ENCODE measurements around the gene FICD. TPM values are rescaled to one million over a fixed set of nuclear protein-coding genes. Genes with fewer than 3 reads are reported as not detected.

The FICD gene
- total and polyA plus RNA-seq, 2 donors = 2.1 to 3.7 TPM

GRCh38 chr12:108560752-108561719 lies 46.0 kb downstream of the FICD start, which contains the start of gene SART3:
TSS of gene SART3 (minus strand) at chr12:108561173. CDS start at chr12:108561154, 19 bp downstream.
- peaks cover 26 to 44% of the 10 kb centered on the region in 2 donors for H3K4me1 ChIP-seq (ENCODE audit: control insufficient read depth in 2 of 2, insufficient read depth in 2 of 2, low read length in 2 of 2)

GRCh38 chr12:108561852-108562347 lies 46.8 kb downstream of the FICD start:
- peak overlapping the region; percentile 57 to 82 for H3K27ac ChIP-seq (ENCODE audit: low read depth in 1 of 2, low read length in 1 of 2)
- no peaks in the 10 kb centered on the region for H3K27me3 ChIP-seq (ENCODE audit: control insufficient read depth in 2 of 2, insufficient read depth in 1 of 2, low read length in 1 of 2)
- H3K9me3 ChIP-seq (ENCODE audit: control insufficient read depth in 2 of 2, insufficient read depth in 1 of 2, low read length in 1 of 2) = no peaks in the 10 kb centered on the region
- peaks cover 35 to 52% of the 10 kb centered on the region in 2 donors for H3K4me1 ChIP-seq (ENCODE audit: control insufficient read depth in 2 of 2, insufficient read depth in 2 of 2, low read length in 2 of 2)
- no peak for DNase-seq (ENCODE audit: low read depth in 6 of 9, low spot score in 9 of 9)
- peaks cover 29 to 44% of the 10 kb centered on the region in 2 donors for H3K36me3 ChIP-seq (ENCODE audit: control insufficient read depth in 2 of 2, insufficient read depth in 2 of 2, low read length in 1 of 2)
- H3K4me3 ChIP-seq (ENCODE audit: low read length in 2 of 2) = peak overlapping the region; percentile 57 to 84
- WGBS = under 1% methylated on average over 20 of the region's 20 CpGs

More at GRCh38 chr12:108560752-108561719, 46.0 kb downstream of the FICD start, which contains the start of gene SART3:
- peaks cover 26 to 42% of the 10 kb centered on the region in 2 donors for H3K36me3 ChIP-seq (ENCODE audit: control insufficient read depth in 2 of 2, insufficient read depth in 2 of 2, low read length in 1 of 2)
- H3K27ac ChIP-seq (ENCODE audit: low read depth in 1 of 2, low read length in 1 of 2) = peak within 1 kb of the TSS; percentile 57 to 82
- DNase-seq (ENCODE audit: low read depth in 6 of 9, low spot score in 9 of 9) = peak; percentile 78 to 96 (median 88)
- WGBS = under 1% methylated on average over 57 of the region's 57 CpGs
- H3K27me3 ChIP-seq (ENCODE audit: control insufficient read depth in 2 of 2, insufficient read depth in 1 of 2, low read length in 1 of 2) = no peaks in the 10 kb centered on the region
- peak within 1 kb of the TSS; percentile 57 to 84 for H3K4me3 ChIP-seq (ENCODE audit: low read length in 2 of 2)
- H3K9me3 ChIP-seq (ENCODE audit: control insufficient read depth in 2 of 2, insufficient read depth in 1 of 2, low read length in 1 of 2) = no peaks in the 10 kb centered on the region

GRCh38 chr12:108562348-108563135 lies 47.5 kb downstream of the FICD start, which contains the start of gene ISCU:
TSS of gene ISCU (plus strand) at chr12:108562596. CDS start at chr12:108562623, 27 bp downstream.
- Histone ChIP-seq H3K9me3 (ENCODE audit: control insufficient read depth in 2 of 2, insufficient read depth in 1 of 2, low read length in 1 of 2) (no peaks in the 10 kb centered on the region), H3K4me1 (ENCODE audit: control insufficient read depth in 2 of 2, insufficient read depth in 2 of 2, low read length in 2 of 2) (peaks cover 39 to 59% of the 10 kb centered on the region in 2 donors), H3K4me3 (ENCODE audit: low read length in 2 of 2) (peak within 1 kb of the TSS; percentile 57 to 84), H3K27me3 (ENCODE audit: control insufficient read depth in 2 of 2, insufficient read depth in 1 of 2, low read length in 1 of 2) (no peaks in the 10 kb centered on the region), H3K27ac (ENCODE audit: low read depth in 1 of 2, low read length in 1 of 2) (peak within 1 kb of the TSS; percentile 92), H3K36me3 (ENCODE audit: control insufficient read depth in 2 of 2, insufficient read depth in 2 of 2, low read length in 1 of 2) (peaks cover 34 to 46% of the 10 kb centered on the region in 2 donors)
- DNase-seq (ENCODE audit: low read depth in 6 of 9, low spot score in 9 of 9) = peak; percentile 85 to 100 (median 98)
- under 1% methylated on average over 72 of the region's 72 CpGs for WGBS

GRCh38 chr12:108563136-108563803 lies 48.2 kb downstream of the FICD start:
- peaks cover 30 to 46% of the 10 kb centered on the region in 2 donors for H3K36me3 ChIP-seq (ENCODE audit: control insufficient read depth in 2 of 2, insufficient read depth in 2 of 2, low read length in 1 of 2)
- peak overlapping the region; percentile 92 for H3K27ac ChIP-seq (ENCODE audit: low read depth in 1 of 2, low read length in 1 of 2)
- H3K27me3 ChIP-seq (ENCODE audit: control insufficient read depth in 2 of 2, insufficient read depth in 1 of 2, low read length in 1 of 2) = no peaks in the 10 kb centered on the region
- H3K4me3 ChIP-seq (ENCODE audit: low read length in 2 of 2) = peak overlapping the region; percentile 57 to 83
- H3K4me1 ChIP-seq (ENCODE audit: control insufficient read depth in 2 of 2, insufficient read depth in 2 of 2, low read length in 2 of 2) = peaks cover 44 to 64% of the 10 kb centered on the region in 2 donors
- DNase-seq (ENCODE audit: low read depth in 6 of 9, low spot score in 9 of 9) = peak; percentile 74 to 97 (median 91)
- WGBS = 1% methylated on average over 14 of the region's 14 CpGs
- no peaks in the 10 kb centered on the region for H3K9me3 ChIP-seq (ENCODE audit: control insufficient read depth in 2 of 2, insufficient read depth in 1 of 2, low read length in 1 of 2)

- Histone ChIP-seq H3K9me3 (ENCODE audit: control insufficient read depth in 2 of 2, insufficient read depth in 1 of 2, low read length in 1 of 2) (no peaks in the 10 kb centered on the region), H3K36me3 (ENCODE audit: control insufficient read depth in 2 of 2, insufficient read depth in 2 of 2, low read length in 1 of 2) (peaks cover 28 to 48% of the 10 kb centered on the region in 2 donors), H3K27ac (ENCODE audit: low read depth in 1 of 2, low read length in 1 of 2) (peak overlapping the region in 1 of 2 donors; percentile 92), H3K4me3 (ENCODE audit: low read length in 2 of 2) (peak overlapping the region; percentile 57 to 83), H3K4me1 (ENCODE audit: control insufficient read depth in 2 of 2, insufficient read depth in 2 of 2, low read length in 2 of 2) (peaks cover 46 to 67% of the 10 kb centered on the region in 2 donors), H3K27me3 (ENCODE audit: control insufficient read depth in 2 of 2, insufficient read depth in 1 of 2, low read length in 1 of 2) (no peaks in the 10 kb centered on the region)
- 3% methylated on average over 1 of the region's 1 CpG for WGBS
- no peak for DNase-seq (ENCODE audit: low read depth in 6 of 9, low spot score in 9 of 9)
These were observed 48.7 kb downstream of the FICD start for GRCh38 chr12:108563804-108564151.

- no peaks in the 10 kb centered on the region for H3K9me3 ChIP-seq (ENCODE audit: control insufficient read depth in 2 of 2, insufficient read depth in 1 of 2, low read length in 1 of 2)
- no peak overlapping the region for H3K27ac ChIP-seq (ENCODE audit: low read depth in 1 of 2, low read length in 1 of 2)
- peaks cover 42 to 68% of the 10 kb centered on the region in 2 donors for H3K4me1 ChIP-seq (ENCODE audit: control insufficient read depth in 2 of 2, insufficient read depth in 2 of 2, low read length in 2 of 2)
- peaks cover 28 to 51% of the 10 kb centered on the region in 2 donors for H3K36me3 ChIP-seq (ENCODE audit: control insufficient read depth in 2 of 2, insufficient read depth in 2 of 2, low read length in 1 of 2)
- H3K27me3 ChIP-seq (ENCODE audit: control insufficient read depth in 2 of 2, insufficient read depth in 1 of 2, low read length in 1 of 2) = no peaks in the 10 kb centered on the region
- no peak for DNase-seq (ENCODE audit: low read depth in 6 of 9, low spot score in 9 of 9)
- no peak overlapping the region for H3K4me3 ChIP-seq (ENCODE audit: low read length in 2 of 2)
These were observed 49.6 kb downstream of the FICD start for GRCh38 chr12:108564724-108565123.

- 84% methylated on average over 3 of the region's 3 CpGs for WGBS
- no peak for DNase-seq (ENCODE audit: low read depth in 6 of 9, low spot score in 9 of 9)
- H3K36me3 ChIP-seq (ENCODE audit: control insufficient read depth in 2 of 2, insufficient read depth in 2 of 2, low read length in 1 of 2) = peaks cover 28 to 52% of the 10 kb centered on the region in 2 donors
These were observed 50.1 kb downstream of the FICD start for GRCh38 chr12:108565146-108565545.

GRCh38 chr12:108565976-108566375 lies 50.9 kb downstream of the FICD start:
- Histone ChIP-seq H3K9me3 (ENCODE audit: control insufficient read depth in 2 of 2, insufficient read depth in 1 of 2, low read length in 1 of 2) (no peaks in the 10 kb centered on the region), H3K27ac (ENCODE audit: low read depth in 1 of 2, low read length in 1 of 2) (peak overlapping the region; percentile 73 to 99), H3K27me3 (ENCODE audit: control insufficient read depth in 2 of 2, insufficient read depth in 1 of 2, low read length in 1 of 2) (no peaks in the 10 kb centered on the region), H3K36me3 (ENCODE audit: control insufficient read depth in 2 of 2, insufficient read depth in 2 of 2, low read length in 1 of 2) (peaks cover 28 to 54% of the 10 kb centered on the region in 2 donors), H3K4me1 (ENCODE audit: control insufficient read depth in 2 of 2, insufficient read depth in 2 of 2, low read length in 2 of 2) (peaks cover 49 to 78% of the 10 kb centered on the region in 2 donors), H3K4me3 (ENCODE audit: low read length in 2 of 2) (no peak overlapping the region)
- peak in 3 of 9 donors; percentile 41 to 63 (median 51) for DNase-seq (ENCODE audit: low read depth in 6 of 9, low spot score in 9 of 9)
- WGBS = 0% methylated on average over 2 of the region's 2 CpGs

More at GRCh38 chr12:108565146-108565545, 50.1 kb downstream of the FICD start:
- Histone ChIP-seq H3K4me3 (ENCODE audit: low read length in 2 of 2) (no peak overlapping the region), H3K27me3 (ENCODE audit: control insufficient read depth in 2 of 2, insufficient read depth in 1 of 2, low read length in 1 of 2) (no peaks in the 10 kb centered on the region), H3K4me1 (ENCODE audit: control insufficient read depth in 2 of 2, insufficient read depth in 2 of 2, low read length in 2 of 2) (peaks cover 42 to 70% of the 10 kb centered on the region in 2 donors), H3K27ac (ENCODE audit: low read depth in 1 of 2, low read length in 1 of 2) (no peak overlapping the region), H3K9me3 (ENCODE audit: control insufficient read depth in 2 of 2, insufficient read depth in 1 of 2, low read length in 1 of 2) (no peaks in the 10 kb centered on the region)
